H1 (cell line): ENCODE measurements around the gene TRIOBP. TPM values are rescaled to one million over a fixed set of nuclear protein-coding genes. Genes with fewer than 3 reads are reported as not detected.

Source experiments
- BRCA1 ChIP-seq: IDR thresholded peaks from 2 replicates; pipeline ENCODE4 v1.6.1; 2012; ENCODE audit warnings: low read depth, low read length, improper control_type of control experiment
- EGR1 ChIP-seq: IDR thresholded peaks from 2 replicates; pipeline ENCODE4 v1.6.1; 2011; ENCODE audit warnings: low read depth, low read length, borderline replicate concordance
- GABPA ChIP-seq: IDR thresholded peaks from 2 replicates; pipeline ENCODE4 v1.6.1; 2011; ENCODE audit warnings: mild to moderate bottlenecking, low read length, moderate library complexity, borderline replicate concordance; ENCODE audit not compliant: insufficient read depth
- JUND ChIP-seq: IDR thresholded peaks from 2 replicates; pipeline ENCODE4 v1.6.1; 2011; ENCODE audit warnings: mild to moderate bottlenecking, improper control_type of control experiment, low read length
- KDM1A ChIP-seq: fragments of 200-600, 300-600 bp; sonication (generic); IDR thresholded peaks from 2 replicates; pipeline ENCODE4 v1.7.1; 2016; ENCODE audit warnings: mild to moderate bottlenecking, low read length, borderline replicate concordance
- KDM5A ChIP-seq: fragments of 200-600 bp; IDR thresholded peaks from 2 replicates; pipeline ENCODE4 v1.7.1; 2012; ENCODE audit warnings: mild to moderate bottlenecking, low read length, inconsistent platforms, mixed read lengths
- RBBP5 ChIP-seq: IDR thresholded peaks from 2 replicates; pipeline ENCODE4 v1.7.1; 2012; ENCODE audit warnings: low read depth, mild to moderate bottlenecking, inconsistent platforms, low read length, moderate library complexity, borderline replicate concordance
- SIX5 ChIP-seq: IDR thresholded peaks from 2 replicates; pipeline ENCODE4 v1.6.1; 2011; ENCODE audit warnings: mild to moderate bottlenecking, low read depth, low read length
- SP4 ChIP-seq: IDR thresholded peaks from 2 replicates; pipeline ENCODE4 v1.6.1; 2012; ENCODE audit warnings: low read length, inconsistent platforms
- TEAD4 ChIP-seq: IDR thresholded peaks from 2 replicates; pipeline ENCODE4 v1.6.1; 2012; ENCODE audit warnings: low read depth, low read length, inconsistent platforms, mixed read lengths
- YY1 ChIP-seq: IDR thresholded peaks from 2 replicates; pipeline ENCODE4 v1.6.1; 2011; ENCODE audit warnings: low read depth, mild to moderate bottlenecking, low read length
- ZNF274 ChIP-seq: IDR thresholded peaks from 2 replicates; pipeline ENCODE4 v1.7.0; 2012; ENCODE audit warnings: low read length, borderline replicate concordance; ENCODE audit errors: extremely low read depth
- polyA plus RNA-seq, 7 experiments: library from polyadenylated mRNA; depleted of rRNA in 3 of 7; stranded (reverse) in 5 of 7; unstranded in 2 of 7; fragments of >200 nt in 5 of 7; fragments of 200-250 nt in 2 of 7; gene quantifications; 1 replicate in 5 of 7; 2 replicates in 1 of 7; 4 replicates in 1 of 7; pipeline versions ENCODE4 v1.2.1 to v1.2.3, GENCODE V29; 2011 to 2013; ENCODE audit warnings: missing spikeins in 2 of 7, mixed read lengths in 2 of 7
- total RNA-seq: library from RNA; stranded (reverse); fragmentation: NEBNext Ultra II Directional; extraction: Animal tissue kit (Norgen Biotek cat#: 25700); gene quantifications from 2 replicates; pipeline ENCODE4 v1.2.1, GENCODE V29; 2021
- TF ChIP-seq, protein P1 (sequence below): fragments of 300-600 bp; sonication (generic); IDR thresholded peaks from 2 replicates; pipeline ENCODE4 v1.7.1; 2012; ENCODE audit warnings: low read length, moderate library complexity, mild to moderate bottlenecking, inconsistent platforms; ENCODE audit not compliant: insufficient replicate concordance

TRIOBP gene
- total and polyA plus RNA-seq, 2 of the 8 experiments (the other 6 are each of a cell fraction or from before 2014, with no cell fraction given), result 18.2 to 27.3 TPM

DNA sequence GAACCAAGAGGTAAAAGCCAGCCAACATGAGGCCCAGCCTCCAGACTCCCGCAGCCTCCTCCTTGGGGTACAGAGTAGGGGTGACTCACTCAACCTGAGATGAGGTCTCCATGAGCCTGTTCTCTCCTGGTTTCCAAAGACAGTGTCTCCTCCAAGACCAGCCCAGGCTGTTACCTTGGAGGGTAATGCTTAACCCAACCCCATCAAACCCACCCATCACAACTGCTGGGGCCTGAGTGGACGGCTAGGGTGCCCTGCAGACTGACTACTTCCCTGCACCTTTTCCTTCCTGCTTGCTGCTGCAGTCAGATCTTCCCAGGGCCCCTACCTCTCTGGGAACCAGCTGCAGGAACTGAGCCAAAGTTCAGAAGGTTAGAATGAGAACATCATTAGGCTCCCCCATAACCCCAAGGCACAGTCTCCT, 15.8 kb upstream of the TRIOBP start (continued):
- TF ChIP-seq, protein P1, sequence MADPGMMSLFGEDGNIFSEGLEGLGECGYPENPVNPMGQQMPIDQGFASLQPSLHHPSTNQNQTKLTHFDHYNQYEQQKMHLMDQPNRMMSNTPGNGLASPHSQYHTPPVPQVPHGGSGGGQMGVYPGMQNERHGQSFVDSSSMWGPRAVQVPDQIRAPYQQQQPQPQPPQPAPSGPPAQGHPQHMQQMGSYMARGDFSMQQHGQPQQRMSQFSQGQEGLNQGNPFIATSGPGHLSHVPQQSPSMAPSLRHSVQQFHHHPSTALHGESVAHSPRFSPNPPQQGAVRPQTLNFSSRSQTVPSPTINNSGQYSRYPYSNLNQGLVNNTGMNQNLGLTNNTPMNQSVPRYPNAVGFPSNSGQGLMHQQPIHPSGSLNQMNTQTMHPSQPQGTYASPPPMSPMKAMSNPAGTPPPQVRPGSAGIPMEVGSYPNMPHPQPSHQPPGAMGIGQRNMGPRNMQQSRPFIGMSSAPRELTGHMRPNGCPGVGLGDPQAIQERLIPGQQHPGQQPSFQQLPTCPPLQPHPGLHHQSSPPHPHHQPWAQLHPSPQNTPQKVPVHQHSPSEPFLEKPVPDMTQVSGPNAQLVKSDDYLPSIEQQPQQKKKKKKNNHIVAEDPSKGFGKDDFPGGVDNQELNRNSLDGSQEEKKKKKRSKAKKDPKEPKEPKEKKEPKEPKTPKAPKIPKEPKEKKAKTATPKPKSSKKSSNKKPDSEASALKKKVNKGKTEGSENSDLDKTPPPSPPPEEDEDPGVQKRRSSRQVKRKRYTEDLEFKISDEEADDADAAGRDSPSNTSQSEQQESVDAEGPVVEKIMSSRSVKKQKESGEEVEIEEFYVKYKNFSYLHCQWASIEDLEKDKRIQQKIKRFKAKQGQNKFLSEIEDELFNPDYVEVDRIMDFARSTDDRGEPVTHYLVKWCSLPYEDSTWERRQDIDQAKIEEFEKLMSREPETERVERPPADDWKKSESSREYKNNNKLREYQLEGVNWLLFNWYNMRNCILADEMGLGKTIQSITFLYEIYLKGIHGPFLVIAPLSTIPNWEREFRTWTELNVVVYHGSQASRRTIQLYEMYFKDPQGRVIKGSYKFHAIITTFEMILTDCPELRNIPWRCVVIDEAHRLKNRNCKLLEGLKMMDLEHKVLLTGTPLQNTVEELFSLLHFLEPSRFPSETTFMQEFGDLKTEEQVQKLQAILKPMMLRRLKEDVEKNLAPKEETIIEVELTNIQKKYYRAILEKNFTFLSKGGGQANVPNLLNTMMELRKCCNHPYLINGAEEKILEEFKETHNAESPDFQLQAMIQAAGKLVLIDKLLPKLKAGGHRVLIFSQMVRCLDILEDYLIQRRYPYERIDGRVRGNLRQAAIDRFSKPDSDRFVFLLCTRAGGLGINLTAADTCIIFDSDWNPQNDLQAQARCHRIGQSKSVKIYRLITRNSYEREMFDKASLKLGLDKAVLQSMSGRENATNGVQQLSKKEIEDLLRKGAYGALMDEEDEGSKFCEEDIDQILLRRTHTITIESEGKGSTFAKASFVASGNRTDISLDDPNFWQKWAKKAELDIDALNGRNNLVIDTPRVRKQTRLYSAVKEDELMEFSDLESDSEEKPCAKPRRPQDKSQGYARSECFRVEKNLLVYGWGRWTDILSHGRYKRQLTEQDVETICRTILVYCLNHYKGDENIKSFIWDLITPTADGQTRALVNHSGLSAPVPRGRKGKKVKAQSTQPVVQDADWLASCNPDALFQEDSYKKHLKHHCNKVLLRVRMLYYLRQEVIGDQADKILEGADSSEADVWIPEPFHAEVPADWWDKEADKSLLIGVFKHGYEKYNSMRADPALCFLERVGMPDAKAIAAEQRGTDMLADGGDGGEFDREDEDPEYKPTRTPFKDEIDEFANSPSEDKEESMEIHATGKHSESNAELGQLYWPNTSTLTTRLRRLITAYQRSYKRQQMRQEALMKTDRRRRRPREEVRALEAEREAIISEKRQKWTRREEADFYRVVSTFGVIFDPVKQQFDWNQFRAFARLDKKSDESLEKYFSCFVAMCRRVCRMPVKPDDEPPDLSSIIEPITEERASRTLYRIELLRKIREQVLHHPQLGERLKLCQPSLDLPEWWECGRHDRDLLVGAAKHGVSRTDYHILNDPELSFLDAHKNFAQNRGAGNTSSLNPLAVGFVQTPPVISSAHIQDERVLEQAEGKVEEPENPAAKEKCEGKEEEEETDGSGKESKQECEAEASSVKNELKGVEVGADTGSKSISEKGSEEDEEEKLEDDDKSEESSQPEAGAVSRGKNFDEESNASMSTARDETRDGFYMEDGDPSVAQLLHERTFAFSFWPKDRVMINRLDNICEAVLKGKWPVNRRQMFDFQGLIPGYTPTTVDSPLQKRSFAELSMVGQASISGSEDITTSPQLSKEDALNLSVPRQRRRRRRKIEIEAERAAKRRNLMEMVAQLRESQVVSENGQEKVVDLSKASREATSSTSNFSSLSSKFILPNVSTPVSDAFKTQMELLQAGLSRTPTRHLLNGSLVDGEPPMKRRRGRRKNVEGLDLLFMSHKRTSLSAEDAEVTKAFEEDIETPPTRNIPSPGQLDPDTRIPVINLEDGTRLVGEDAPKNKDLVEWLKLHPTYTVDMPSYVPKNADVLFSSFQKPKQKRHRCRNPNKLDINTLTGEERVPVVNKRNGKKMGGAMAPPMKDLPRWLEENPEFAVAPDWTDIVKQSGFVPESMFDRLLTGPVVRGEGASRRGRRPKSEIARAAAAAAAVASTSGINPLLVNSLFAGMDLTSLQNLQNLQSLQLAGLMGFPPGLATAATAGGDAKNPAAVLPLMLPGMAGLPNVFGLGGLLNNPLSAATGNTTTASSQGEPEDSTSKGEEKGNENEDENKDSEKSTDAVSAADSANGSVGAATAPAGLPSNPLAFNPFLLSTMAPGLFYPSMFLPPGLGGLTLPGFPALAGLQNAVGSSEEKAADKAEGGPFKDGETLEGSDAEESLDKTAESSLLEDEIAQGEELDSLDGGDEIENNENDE, result no peak
- no peak for TF ChIP-seq SIX5
- no peak for TF ChIP-seq KDM1A
- TF ChIP-seq SP4, result no peak; the same call in 1 of the 2 replicates
- no peak for TF ChIP-seq ZNF274
- TF ChIP-seq RBBP5, result no peak
- no peak for TF ChIP-seq BRCA1
- TF ChIP-seq GABPA, result no peak
- no peak for TF ChIP-seq EGR1
- no peak for TF ChIP-seq TEAD4
- no peak for TF ChIP-seq JUND
- no peak for TF ChIP-seq YY1
- TF ChIP-seq KDM5A, result no peak
